ENCODE results near the gene ASPG.

DNA sequence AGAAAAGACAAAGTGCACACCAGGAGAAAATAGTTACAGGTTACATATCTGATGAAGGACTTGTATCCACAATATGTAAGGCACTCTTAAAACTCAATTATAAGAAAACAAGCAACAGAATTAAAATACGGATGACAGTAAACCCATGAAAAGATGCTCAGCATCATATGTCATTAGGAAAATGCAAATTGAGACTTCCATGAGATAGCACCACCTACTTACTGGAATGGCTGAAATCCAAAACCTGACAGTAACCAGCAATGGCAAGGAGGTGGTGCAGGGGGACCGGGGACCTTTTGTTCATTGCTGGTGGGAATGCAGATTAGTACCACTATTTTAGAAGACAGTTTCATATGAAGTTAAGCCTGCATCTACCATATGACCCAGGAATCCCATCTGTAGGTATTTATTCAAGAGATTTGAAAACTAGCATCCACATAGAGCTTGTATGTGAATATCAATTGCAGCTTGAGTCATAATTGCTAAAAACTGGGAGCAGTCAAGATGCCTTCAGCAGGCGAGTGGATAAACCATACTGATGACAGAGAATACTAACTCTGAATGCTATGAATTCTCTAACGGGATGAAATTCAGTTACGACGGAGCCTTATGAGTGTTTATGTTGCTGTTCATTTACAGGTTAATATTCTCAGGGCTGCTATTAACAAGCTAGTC lies 43.9 kb upstream of the ASPG start:
- TF ChIP-seq, protein P1, sequence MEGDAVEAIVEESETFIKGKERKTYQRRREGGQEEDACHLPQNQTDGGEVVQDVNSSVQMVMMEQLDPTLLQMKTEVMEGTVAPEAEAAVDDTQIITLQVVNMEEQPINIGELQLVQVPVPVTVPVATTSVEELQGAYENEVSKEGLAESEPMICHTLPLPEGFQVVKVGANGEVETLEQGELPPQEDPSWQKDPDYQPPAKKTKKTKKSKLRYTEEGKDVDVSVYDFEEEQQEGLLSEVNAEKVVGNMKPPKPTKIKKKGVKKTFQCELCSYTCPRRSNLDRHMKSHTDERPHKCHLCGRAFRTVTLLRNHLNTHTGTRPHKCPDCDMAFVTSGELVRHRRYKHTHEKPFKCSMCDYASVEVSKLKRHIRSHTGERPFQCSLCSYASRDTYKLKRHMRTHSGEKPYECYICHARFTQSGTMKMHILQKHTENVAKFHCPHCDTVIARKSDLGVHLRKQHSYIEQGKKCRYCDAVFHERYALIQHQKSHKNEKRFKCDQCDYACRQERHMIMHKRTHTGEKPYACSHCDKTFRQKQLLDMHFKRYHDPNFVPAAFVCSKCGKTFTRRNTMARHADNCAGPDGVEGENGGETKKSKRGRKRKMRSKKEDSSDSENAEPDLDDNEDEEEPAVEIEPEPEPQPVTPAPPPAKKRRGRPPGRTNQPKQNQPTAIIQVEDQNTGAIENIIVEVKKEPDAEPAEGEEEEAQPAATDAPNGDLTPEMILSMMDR (IDR thresholded peaks at IDR 0.05), result no peak
- no peak for TF ChIP-seq ZFX (IDR thresholded peaks at IDR 0.05; ENCODE audit: borderline replicate concordance)
